Activated CD4-positive, alpha-beta T cell treated with anti-CD3 and anti-CD28 coated beads, Interleukin-2, amount 10 ng/mL, durations not matched to agents 7 days and 5 days (primary cell): ENCODE data around the gene VWA5B1. TPM values are rescaled to one million over a fixed set of nuclear protein-coding genes. Genes with fewer than 3 reads are reported as not detected.
"Not testable (repeated sequence)": the region's sequence is repeated elsewhere in the genome, so short reads cannot be mapped to it uniquely, and the experiment has no call there.

Source experiments
- CTCF ChIA-PET: fragments of 350-600 bp; sonication (Branson Sonifier 250); formaldehyde crosslinking; loops from one replicate; lab custom pipeline; 2021; ENCODE audit warnings: antibody characterized with exemption; lab: Charles Lee
- POLR2A ChIA-PET: fragments of 350-600 bp; sonication (Branson Sonifier 250); formaldehyde crosslinking; loops from one replicate; lab custom pipeline; 2021; ENCODE audit warnings: antibody characterized with exemption; lab: Charles Lee
- DNase-seq: peaks from one replicate; pipeline ENCODE4 v3.0.0-alpha.2; 2020
- H3K27ac Mint-ChIP-seq: one replicate; pipeline ENCODE4 v1.8.0; 2021; ENCODE audit warnings: mild to moderate bottlenecking, moderate library complexity, mixed read lengths
- H3K27me3 Mint-ChIP-seq: one replicate; pipeline ENCODE4 v1.8.0; 2021; ENCODE audit warnings: mixed read lengths
- H3K36me3 Mint-ChIP-seq: one replicate; pipeline ENCODE4 v1.8.0; 2021; ENCODE audit warnings: low read depth, mixed read lengths
- H3K4me1 Mint-ChIP-seq: one replicate; pipeline ENCODE4 v1.8.0; 2021; ENCODE audit warnings: mixed read lengths
- H3K4me3 Mint-ChIP-seq: one replicate; pipeline ENCODE4 v1.8.0; 2021; ENCODE audit warnings: mild to moderate bottlenecking, moderate library complexity, mixed read lengths
- H3K9me3 Mint-ChIP-seq: one replicate; pipeline ENCODE4 v1.8.0; 2021; ENCODE audit warnings: mixed read lengths
- total RNA-seq, 2 experiments: library from RNA; stranded (reverse); gene quantifications; one replicate each; pipeline ENCODE4 v1.2.3, GENCODE V29; 2021

Gene VWA5B1
- total RNA-seq, 2 experiments from 2014 or later, result 0.15 TPM; not detected in 1

DNA sequence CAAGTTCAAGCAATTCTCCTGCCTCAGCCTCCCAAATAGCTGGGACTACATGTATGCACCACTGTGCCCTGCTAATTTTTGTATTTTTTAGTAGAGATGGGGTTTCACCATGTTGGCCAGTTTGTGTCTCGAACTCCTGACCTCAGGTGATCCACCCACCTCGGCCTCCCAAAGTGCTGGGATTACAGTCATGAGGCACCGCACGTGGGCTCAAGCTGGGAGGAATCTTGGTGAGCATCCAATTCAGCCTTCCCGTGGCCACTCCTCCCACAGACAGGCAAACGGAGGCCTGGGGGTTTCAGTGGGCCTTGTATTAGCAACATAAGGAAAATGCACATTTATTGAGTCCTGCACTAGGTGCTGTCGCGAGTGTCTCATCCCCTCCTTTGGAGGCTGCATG is 24.5 kb upstream of the VWA5B1 start:
- Mint-ChIP-seq H3K27me3 (peaks cover 14% of the 10 kb centered on the region), H3K36me3 (no peaks in the 10 kb centered on the region)
- CTCF ChIA-PET, result no interaction called here

GRCh38 chr1:20266642-20267041 is 24.0 kb upstream of the VWA5B1 start:
- H3K9me3 Mint-ChIP-seq, result peaks cover 4% of the 10 kb centered on the region
- H3K36me3 Mint-ChIP-seq, result no peaks in the 10 kb centered on the region
- H3K27me3 Mint-ChIP-seq, result peaks cover 14% of the 10 kb centered on the region
- H3K4me3 Mint-ChIP-seq, result no peak overlapping the region
- H3K27ac Mint-ChIP-seq, result no peak overlapping the region
- CTCF ChIA-PET, result no interaction called here
- DNase-seq, result no peak
- POLR2A ChIA-PET, result no interaction called here
- H3K4me1 Mint-ChIP-seq, result no peaks in the 10 kb centered on the region

More for the DNA sequence above, 24.5 kb upstream of the VWA5B1 start:
- DNase-seq, result no peak
- Mint-ChIP-seq H3K4me3 (no peak overlapping the region), H3K27ac (no peak overlapping the region), H3K4me1 (no peaks in the 10 kb centered on the region), H3K9me3 (peaks cover 4% of the 10 kb centered on the region)
- POLR2A ChIA-PET, result no interaction called here

DNA sequence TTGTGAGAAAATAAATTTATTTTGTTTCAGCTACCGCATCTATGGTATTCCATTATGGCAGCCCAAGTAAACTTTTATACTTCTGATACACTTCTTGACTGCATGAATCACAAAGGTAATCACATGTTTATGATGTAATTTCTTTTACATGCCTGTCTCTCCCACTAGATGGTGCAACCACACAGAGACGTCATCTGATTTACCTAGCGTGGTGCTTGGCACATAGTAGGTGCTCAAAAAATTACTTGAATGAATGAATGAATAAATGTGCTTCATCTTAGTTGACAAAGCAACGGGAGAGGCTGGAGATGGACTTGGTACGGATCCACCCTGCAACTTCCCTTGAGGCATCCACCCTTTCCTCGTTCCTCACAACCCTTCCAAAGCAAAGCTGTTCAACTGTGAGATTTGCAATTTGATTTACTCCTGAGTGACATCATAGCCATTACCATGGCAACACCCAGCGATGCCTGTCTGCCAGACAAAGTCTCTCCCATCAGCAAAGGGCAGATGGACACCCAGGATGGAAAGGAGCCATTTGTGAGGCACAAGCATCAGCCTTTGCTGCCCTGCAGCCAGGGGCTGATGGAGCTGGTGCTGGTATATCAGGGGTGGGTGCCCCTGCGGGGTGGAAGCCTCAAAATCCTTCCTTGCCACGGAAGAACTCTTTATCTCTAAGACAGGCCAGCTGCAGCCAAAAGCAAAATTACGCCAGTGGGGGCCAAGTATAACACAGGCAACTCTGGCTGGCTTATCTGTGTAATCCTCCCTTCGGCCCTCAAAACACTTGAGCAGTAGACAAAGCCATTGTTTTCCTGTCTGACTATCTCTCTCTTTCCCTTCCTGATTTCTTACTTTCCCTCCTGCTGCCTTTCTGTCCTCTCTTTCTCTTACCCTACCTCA is 18.9 kb upstream of the VWA5B1 start:
- no peak for DNase-seq
- H3K27me3 Mint-ChIP-seq, result peaks cover 13% of the 10 kb centered on the region
- H3K36me3 Mint-ChIP-seq, result no peaks in the 10 kb centered on the region
- peaks cover 4% of the 10 kb centered on the region for H3K9me3 Mint-ChIP-seq
- no peaks in the 10 kb centered on the region for H3K4me1 Mint-ChIP-seq
- ChIA-PET POLR2A (no interaction called here), CTCF (no interaction called here)
- H3K27ac Mint-ChIP-seq, result no peak overlapping the region
- H3K4me3 Mint-ChIP-seq, result no peak overlapping the region

GRCh38 chr1:20273716-20274115 is 17.0 kb upstream of the VWA5B1 start:
- H3K4me1 Mint-ChIP-seq, POLR2A ChIA-PET, CTCF ChIA-PET, H3K27me3 Mint-ChIP-seq, DNase-seq, H3K27ac Mint-ChIP-seq, H3K36me3 Mint-ChIP-seq, H3K9me3 Mint-ChIP-seq, H3K4me3 Mint-ChIP-seq: not testable (repeated sequence)

DNA sequence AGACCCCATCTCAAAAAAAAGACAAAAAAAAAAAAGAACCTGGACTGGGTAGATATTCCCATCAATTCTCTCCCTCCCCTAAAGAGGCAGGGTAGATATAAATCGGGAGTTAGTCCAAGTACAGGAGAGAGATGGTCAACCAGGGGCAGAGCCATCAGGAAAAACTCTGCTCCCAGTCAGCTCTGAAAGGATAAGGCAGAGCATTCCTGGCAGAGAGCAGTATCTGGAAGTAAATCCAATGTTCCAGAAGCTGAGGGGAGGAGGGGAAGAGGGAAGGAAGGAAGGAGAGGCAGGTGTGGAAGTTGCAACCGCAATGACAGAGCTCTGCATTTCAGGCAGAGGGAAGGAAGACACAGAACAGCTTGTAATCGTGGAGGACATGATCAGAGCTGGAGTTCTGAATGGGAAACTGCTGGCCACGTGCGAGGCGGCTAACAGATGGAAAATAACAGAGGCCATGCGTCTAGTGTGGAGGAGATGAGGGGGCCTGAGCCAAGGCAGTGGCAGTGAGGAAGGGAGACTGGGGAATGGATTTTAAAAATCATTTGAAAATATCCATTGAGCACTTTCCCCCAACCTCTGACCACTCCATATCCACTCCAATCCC is 15.3 kb upstream of the VWA5B1 start:
- CTCF ChIA-PET, result no interaction called here

GRCh38 chr1:20276485-20277159 is 14.1 kb upstream of the VWA5B1 start:
- ChIA-PET POLR2A (no interaction called here), CTCF (no interaction called here)
- Mint-ChIP-seq H3K4me3 (no peak overlapping the region), H3K27me3 (peaks cover 9% of the 10 kb centered on the region), H3K9me3 (no peaks in the 10 kb centered on the region), H3K36me3 (no peaks in the 10 kb centered on the region), H3K4me1 (no peaks in the 10 kb centered on the region), H3K27ac (peak overlapping the region; percentile 34)
- DNase-seq, result no peak

More for the DNA sequence above, 15.3 kb upstream of the VWA5B1 start:
- Mint-ChIP-seq H3K27me3 (peaks cover 8% of the 10 kb centered on the region), H3K4me3 (no peak overlapping the region), H3K27ac (no peak overlapping the region), H3K4me1 (no peaks in the 10 kb centered on the region), H3K9me3 (peaks cover 4% of the 10 kb centered on the region), H3K36me3 (no peaks in the 10 kb centered on the region)
- no peak for DNase-seq
- POLR2A ChIA-PET, result no interaction called here

- CTCF ChIA-PET, result no interaction called here
- Mint-ChIP-seq H3K27me3 (peaks cover 13% of the 10 kb centered on the region), H3K4me3 (no peak overlapping the region), H3K4me1 (no peaks in the 10 kb centered on the region), H3K9me3 (no peaks in the 10 kb centered on the region), H3K36me3 (no peaks in the 10 kb centered on the region), H3K27ac (no peak overlapping the region)
- POLR2A ChIA-PET, result no interaction called here
- DNase-seq, result no peak
Measured at GRCh38 chr1:20278692-20279130, 12.0 kb upstream of the VWA5B1 start.

GRCh38 chr1:20279509-20279908 is 11.2 kb upstream of the VWA5B1 start:
- H3K27ac Mint-ChIP-seq, result no peak overlapping the region
- ChIA-PET POLR2A (no interaction called here), CTCF (no interaction called here)
- H3K27me3 Mint-ChIP-seq, result peaks cover 13% of the 10 kb centered on the region
- DNase-seq, result no peak
- H3K36me3 Mint-ChIP-seq, result no peaks in the 10 kb centered on the region
- no peak overlapping the region for H3K4me3 Mint-ChIP-seq
- H3K4me1 Mint-ChIP-seq, result no peaks in the 10 kb centered on the region
- H3K9me3 Mint-ChIP-seq, result no peaks in the 10 kb centered on the region

DNA sequence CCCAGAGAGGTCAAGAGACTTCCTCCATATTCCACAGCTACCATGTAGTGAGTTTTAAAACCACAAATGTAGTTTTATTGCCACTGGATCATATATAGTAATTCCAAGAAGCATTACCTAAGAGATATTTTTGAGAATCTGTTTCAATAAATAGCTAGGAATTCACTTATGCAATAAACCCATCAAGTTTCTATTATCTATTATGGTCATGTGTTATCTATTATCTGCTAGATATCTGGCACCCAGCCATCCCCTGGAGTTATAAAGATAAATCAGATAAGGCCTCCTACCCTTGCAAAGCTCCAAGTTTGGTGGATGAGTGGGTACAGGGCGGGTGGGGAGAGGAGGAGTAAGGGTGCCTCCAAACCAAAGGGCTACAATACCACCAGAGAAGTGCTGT is 10.3 kb upstream of the VWA5B1 start:
- no peak overlapping the region for H3K4me3 Mint-ChIP-seq

DNA sequence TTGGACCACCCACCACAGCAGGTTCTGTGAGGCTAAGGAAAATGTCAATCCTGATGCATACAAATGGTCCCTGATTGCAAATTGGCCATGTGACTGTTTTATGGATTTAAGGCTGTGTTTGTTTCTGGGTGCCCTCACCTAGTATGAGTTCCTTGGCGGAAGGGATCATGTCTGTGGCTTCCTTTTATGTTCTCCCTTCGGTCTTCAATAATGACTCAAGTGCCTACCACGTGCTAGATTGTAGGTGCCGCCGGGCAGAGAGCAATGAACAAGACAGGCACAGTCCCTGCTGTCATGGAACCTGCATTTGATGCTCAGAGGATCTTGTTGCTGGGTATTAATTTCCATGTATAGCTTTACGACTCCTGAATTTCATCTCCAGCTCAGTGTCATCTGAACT is 9.8 kb upstream of the VWA5B1 start:
- Mint-ChIP-seq H3K9me3 (no peaks in the 10 kb centered on the region), H3K36me3 (no peaks in the 10 kb centered on the region), H3K27me3 (peaks cover 25% of the 10 kb centered on the region), H3K4me1 (no peaks in the 10 kb centered on the region), H3K4me3 (no peak overlapping the region), H3K27ac (no peak overlapping the region)
- POLR2A ChIA-PET, result no interaction called here
- CTCF ChIA-PET, result no interaction called here
- DNase-seq, result no peak

More for the DNA sequence above, 10.3 kb upstream of the VWA5B1 start:
- Mint-ChIP-seq H3K36me3 (no peaks in the 10 kb centered on the region), H3K9me3 (no peaks in the 10 kb centered on the region), H3K27ac (no peak overlapping the region), H3K27me3 (peaks cover 22% of the 10 kb centered on the region), H3K4me1 (no peaks in the 10 kb centered on the region)
- CTCF ChIA-PET, result no interaction called here
- DNase-seq, result no peak
- POLR2A ChIA-PET, result no interaction called here

GRCh38 chr1:20281801-20282200 is 8.9 kb upstream of the VWA5B1 start:
- no peaks in the 10 kb centered on the region for H3K9me3 Mint-ChIP-seq
- no peak overlapping the region for H3K4me3 Mint-ChIP-seq
- POLR2A ChIA-PET, result no interaction called here
- no peaks in the 10 kb centered on the region for H3K36me3 Mint-ChIP-seq
- peaks cover 32% of the 10 kb centered on the region for H3K27me3 Mint-ChIP-seq
- H3K27ac Mint-ChIP-seq, result no peak overlapping the region
- DNase-seq, result no peak
- H3K4me1 Mint-ChIP-seq, result no peaks in the 10 kb centered on the region
- CTCF ChIA-PET, result no interaction called here

DNA sequence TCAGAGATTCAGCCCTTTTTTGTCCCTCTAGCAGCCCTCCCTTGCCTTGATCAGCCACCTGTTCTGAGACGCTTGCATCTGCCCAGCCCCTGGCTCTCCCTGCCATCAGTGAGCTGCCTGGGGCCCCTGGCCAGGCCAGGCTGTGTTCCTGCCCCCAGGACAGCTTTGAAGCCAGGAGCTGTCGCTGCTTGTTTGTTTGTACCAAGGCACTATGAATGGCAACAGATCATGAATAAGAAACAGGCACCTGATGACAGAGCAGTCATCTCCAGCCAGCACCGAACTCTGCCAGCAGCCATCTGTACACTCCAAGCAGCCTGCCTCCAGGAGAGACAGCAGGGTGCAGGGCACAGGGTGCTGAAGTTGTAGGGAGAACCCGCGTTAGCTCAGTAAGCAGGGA is 8.1 kb upstream of the VWA5B1 start:
- Mint-ChIP-seq H3K36me3 (no peaks in the 10 kb centered on the region), H3K9me3 (no peaks in the 10 kb centered on the region), H3K27ac (no peak overlapping the region), H3K27me3 (peaks cover 32% of the 10 kb centered on the region), H3K4me1 (no peaks in the 10 kb centered on the region), H3K4me3 (no peak overlapping the region)
- no peak for DNase-seq
- CTCF ChIA-PET, result no interaction called here
- POLR2A ChIA-PET, result no interaction called here

DNA sequence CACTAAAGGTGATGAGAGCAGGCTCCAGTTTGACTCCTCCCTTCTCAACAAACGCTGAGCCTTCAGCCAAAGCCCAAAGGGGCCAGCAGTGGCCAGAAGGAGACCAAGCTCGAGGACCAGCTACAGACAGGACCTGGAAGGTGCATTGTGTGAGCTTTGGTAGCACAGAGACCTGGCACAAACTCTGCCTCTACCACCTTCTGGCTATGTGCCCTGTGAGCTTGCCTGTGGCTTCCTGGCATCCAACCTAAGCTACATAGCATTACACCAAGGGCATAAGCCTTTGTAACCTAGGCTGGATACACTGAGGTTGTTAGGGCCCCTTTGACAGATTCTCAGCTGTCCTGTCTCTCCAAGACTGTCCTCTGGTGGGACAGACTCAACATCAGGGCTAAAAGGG is 6.6 kb upstream of the VWA5B1 start:
- DNase-seq, result no peak
- Mint-ChIP-seq H3K27me3 (peaks cover 37% of the 10 kb centered on the region), H3K27ac (no peak overlapping the region), H3K9me3 (no peaks in the 10 kb centered on the region), H3K4me1 (no peaks in the 10 kb centered on the region), H3K4me3 (no peak overlapping the region), H3K36me3 (no peaks in the 10 kb centered on the region)
- POLR2A ChIA-PET, result no interaction called here
- CTCF ChIA-PET, result no interaction called here
